ENCODE measurements around the gene IL27RA. TPM values are rescaled to one million over a fixed set of nuclear protein-coding genes. Genes with fewer than 3 reads are reported as not detected.

The IL27RA gene
- total and polyA plus RNA-seq, 2 donors (not counting 3 experiments of a cell fraction or from before 2014, with no cell fraction given), result 1.6 to 4.5 TPM

DNA sequence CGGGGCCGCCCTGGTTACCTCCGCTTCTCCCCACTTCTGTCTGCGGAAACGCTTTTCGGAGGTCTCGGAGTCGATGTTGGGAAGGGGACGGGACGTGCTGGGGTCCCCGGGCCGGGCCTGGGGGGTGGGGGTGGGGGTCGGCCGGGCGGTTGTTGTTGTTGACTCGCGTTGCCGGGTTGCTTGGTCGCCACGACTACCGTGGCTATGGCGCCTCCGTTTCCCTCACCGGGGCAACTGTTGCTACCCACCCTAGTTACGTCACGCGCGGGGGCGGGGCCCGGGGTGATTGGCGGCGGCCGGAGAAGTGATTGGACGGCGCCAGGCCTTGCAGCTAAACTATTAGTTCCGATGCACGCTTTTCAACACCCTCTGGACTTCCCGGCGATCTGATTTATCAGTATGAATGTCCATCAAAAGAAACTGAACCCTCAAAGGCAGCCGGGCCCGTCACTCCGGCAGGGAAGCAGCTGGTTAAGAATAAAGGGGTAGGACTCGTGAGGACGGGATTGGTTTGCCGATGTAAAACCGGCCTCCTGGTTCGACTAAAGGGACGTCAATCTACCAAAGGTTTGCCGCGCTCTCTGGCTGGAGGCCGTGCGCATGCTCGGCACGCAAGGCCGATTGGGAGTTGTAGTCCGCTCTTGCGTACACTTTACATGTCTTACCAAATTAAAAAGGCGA is 25.3 kb upstream of the IL27RA start, which contains the start of gene RFX1:
TSS of gene RFX1 (minus strand) at position 236 of the 681 bp plus-strand sequence. CDS start 12,477 bp downstream, outside the sequence.
- Histone ChIP-seq H3K4me2 (ENCODE audit: insufficient read depth, low read length) (peak within 1 kb of the TSS; percentile 62), H3K36me3 (ENCODE audit: control insufficient read depth in 2 of 2, extremely low read depth in 1 of 2, insufficient read depth in 2 of 2, low read length in 2 of 2) (no peaks in the 10 kb centered on the region), H3K4me3 (replicated peaks in 1 of 3; ENCODE audit: insufficient read depth in 1 of 3, low read depth in 1 of 3, low read length in 3 of 3) (peak within 1 kb of the TSS; percentile 63 to 73 (median 69)), H2AFZ (ENCODE audit: low read depth, low read length) (peak within 1 kb of the TSS; percentile 81), H4K20me1 (replicated peaks; ENCODE audit: control insufficient read depth, extremely low read depth, insufficient read depth, low read length) (no peaks in the 10 kb centered on the region), H3K9ac (replicated peaks; ENCODE audit: extremely low read depth, insufficient read depth, low read length) (peak within 1 kb of the TSS; percentile 94), H3K27me3 (ENCODE audit: control insufficient read depth in 2 of 2, insufficient read depth in 2 of 2, low read length in 2 of 2) (no peaks in the 10 kb centered on the region), H3K4me1 (ENCODE audit: control insufficient read depth, extremely low read depth, insufficient read depth, low read length) (peaks cover 20% of the 10 kb centered on the region), H3K27ac (ENCODE audit: insufficient read depth, low read depth, low read length) (peak within 1 kb of the TSS; percentile 91), H3K9me3 (replicated peaks; ENCODE audit: control insufficient read depth, insufficient read depth, low read length) (no peaks in the 10 kb centered on the region), H3K9me1 (replicated peaks; ENCODE audit: control insufficient read depth, extremely low read depth, insufficient read depth, low read length) (no peaks in the 10 kb centered on the region), H3K79me2 (ENCODE audit: control insufficient read depth, insufficient read depth, low read length) (peaks cover 8% of the 10 kb centered on the region)
- ChIA-PET POLR2A (interaction anchor here (0.6 to 0.7 kb wide), 2 partner anchors 8 to 45 kb away, joined by 4 to 13 read pairs; no protein-coding TSS in a partner anchor), CTCF (interaction anchor here (0.6 to 2.9 kb wide), 7 partner anchors 9 to 75 kb away, joined by 3 to 11 read pairs (median 4); partner anchors contain the start of gene IL27RA)
- FAIRE-seq (peak; percentile 99), DNase-seq (ENCODE audit: low read depth, low spot score) (peak; percentile 100)
- intact Hi-C loops (cut with micrococcal nuclease), result loop anchor here (1.0 to 5.0 kb wide), 6 partner anchors 20 to 904 kb away; partner anchors contain the start of genes DCAF15, LYL1 and MISP3
- dilution Hi-C loops (cut with MboI; ENCODE audit: extremely low pct_ligation_motif_present, low sequenced_read_pairs), result no loop called here
- BruUV-seq (replicated peaks), result TSS peak; percentile 16
- TF ChIP-seq POLR2A (IDR thresholded peaks at IDR 0.05; ENCODE audit: low read depth, low read length) (no peak), FOS (IDR thresholded peaks at IDR 0.05; ENCODE audit: borderline replicate concordance, insufficient read depth, low read length) (no peak), MYC (IDR thresholded peaks at IDR 0.05; ENCODE audit: low read depth, low read length) (no peak), POLR2AphosphoS5 (IDR thresholded peaks at IDR 0.05; ENCODE audit: insufficient read depth, low read depth, low read length) (no peak), GATA2 (IDR thresholded peaks at IDR 0.05; ENCODE audit: insufficient read depth, insufficient read length, low read depth, low read length) (no peak), JUN (IDR thresholded peaks at IDR 0.05; ENCODE audit: borderline replicate concordance, insufficient read depth, insufficient read length, low read depth) (no peak)
- TF ChIP-seq, protein P1, sequence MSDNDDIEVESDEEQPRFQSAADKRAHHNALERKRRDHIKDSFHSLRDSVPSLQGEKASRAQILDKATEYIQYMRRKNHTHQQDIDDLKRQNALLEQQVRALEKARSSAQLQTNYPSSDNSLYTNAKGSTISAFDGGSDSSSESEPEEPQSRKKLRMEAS (IDR thresholded peaks at IDR 0.05; ENCODE audit: insufficient read depth, insufficient read length), result peak; percentile 67
- TF ChIP-seq, protein P2, sequence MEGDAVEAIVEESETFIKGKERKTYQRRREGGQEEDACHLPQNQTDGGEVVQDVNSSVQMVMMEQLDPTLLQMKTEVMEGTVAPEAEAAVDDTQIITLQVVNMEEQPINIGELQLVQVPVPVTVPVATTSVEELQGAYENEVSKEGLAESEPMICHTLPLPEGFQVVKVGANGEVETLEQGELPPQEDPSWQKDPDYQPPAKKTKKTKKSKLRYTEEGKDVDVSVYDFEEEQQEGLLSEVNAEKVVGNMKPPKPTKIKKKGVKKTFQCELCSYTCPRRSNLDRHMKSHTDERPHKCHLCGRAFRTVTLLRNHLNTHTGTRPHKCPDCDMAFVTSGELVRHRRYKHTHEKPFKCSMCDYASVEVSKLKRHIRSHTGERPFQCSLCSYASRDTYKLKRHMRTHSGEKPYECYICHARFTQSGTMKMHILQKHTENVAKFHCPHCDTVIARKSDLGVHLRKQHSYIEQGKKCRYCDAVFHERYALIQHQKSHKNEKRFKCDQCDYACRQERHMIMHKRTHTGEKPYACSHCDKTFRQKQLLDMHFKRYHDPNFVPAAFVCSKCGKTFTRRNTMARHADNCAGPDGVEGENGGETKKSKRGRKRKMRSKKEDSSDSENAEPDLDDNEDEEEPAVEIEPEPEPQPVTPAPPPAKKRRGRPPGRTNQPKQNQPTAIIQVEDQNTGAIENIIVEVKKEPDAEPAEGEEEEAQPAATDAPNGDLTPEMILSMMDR (IDR thresholded peaks at IDR 0.05; ENCODE audit: extremely low read depth in 1 of 2, insufficient read depth in 1 of 2, low read depth in 1 of 2, low read length in 2 of 2), result no peak

Measured in endothelial cell of umbilical vein (primary cell).